Gastroesophageal sphincter (tissue), 4 donors: ENCODE data around the gene OTUD5. TPM values are rescaled to one million over a fixed set of nuclear protein-coding genes. Genes with fewer than 3 reads are reported as not detected.

Source experiments
- ATAC-seq: fragments of 150-250 bp; one replicate; pipeline ENCODE4 v1.9.1; 2016; ENCODE audit warnings: mild to moderate bottlenecking, moderate library complexity
- H3K27ac ChIP-seq, 4 donors: fragments of 200-600 bp; sonication (generic) in 3 of 4; 1 replicate in 3 of 4; 2 replicates in 1 of 4; pipeline ENCODE4 v1.5.1; 2016 to 2019
- H3K27me3 ChIP-seq: fragments of 200-600 bp; sonication (generic); one replicate; pipeline ENCODE4 v1.5.1; 2019
- H3K36me3 ChIP-seq, 2 donors: fragments of 200-600 bp; sonication (generic); one replicate each; pipeline ENCODE4 v1.5.1; 2019; ENCODE audit warnings: control low read depth in 1 of 2
- H3K4me1 ChIP-seq, 3 donors: fragments of 200-600 bp; sonication (generic); 1 replicate in 2 of 3; 2 replicates in 1 of 3; pipeline ENCODE4 v1.5.1; 2016 to 2019; ENCODE audit warnings: control low read depth in 2 of 3
- H3K4me3 ChIP-seq, 2 donors: fragments of 200-600 bp; sonication (generic); one replicate each; pipeline ENCODE4 v1.5.1; 2019; ENCODE audit warnings: mild to moderate bottlenecking in 1 of 2, moderate library complexity in 1 of 2
- H3K9me3 ChIP-seq, 3 donors: fragments of 200-600 bp; sonication (generic); one replicate each; pipeline ENCODE4 v1.5.1; 2017 to 2019; ENCODE audit warnings: control low read depth in 2 of 3
- EP300 ChIP-seq: sonication (generic); formaldehyde crosslinking; IDR thresholded peaks from one replicate; pipeline ENCODE4 v1.6.1; 2017; ENCODE audit warnings: antibody characterized with exemption, mild to moderate bottlenecking
- POLR2A ChIP-seq, 2 donors: fragments of 450-650 bp; IDR thresholded peaks; one replicate each; pipeline ENCODE4 v1.6.1; 2017; ENCODE audit warnings: antibody characterized with exemption in 2 of 2, mild to moderate bottlenecking in 2 of 2, moderate library complexity in 1 of 2
- POLR2AphosphoS5 ChIP-seq: sonication (generic); formaldehyde crosslinking; IDR thresholded peaks from one replicate; pipeline ENCODE4 v1.6.1; 2017; ENCODE audit warnings: antibody characterized with exemption
- WGBS, 2 donors: methylation state at CpG; one replicate each; pipeline ENCODE4 v1.1.5; 2018; ENCODE audit warnings: low coverage in 1 of 2; 5-methylcytosine and 5-hydroxymethylcytosine counted together
- total RNA-seq, 4 donors: library from RNA; depleted of rRNA; stranded (reverse); fragments of >200 nt; gene quantifications; one replicate each; pipeline ENCODE4 v1.1.0, GENCODE V29; 2016
- TF ChIP-seq, protein P1 (sequence below), 4 experiments: fragments of 200-600 bp in 2 of 4; fragments of 450-650 bp in 2 of 4; sonication (generic) in 1 of 4; IDR thresholded peaks; one replicate each; pipeline ENCODE4 v1.5.1; 2017 to 2019; ENCODE audit warnings: antibody characterized with exemption in 4 of 4, mild to moderate bottlenecking in 2 of 4, moderate library complexity in 2 of 4

Gene OTUD5
- total RNA-seq, 4 donors from 2014 or later, result 36.8 to 54.3 (median 47.7) TPM

DNA sequence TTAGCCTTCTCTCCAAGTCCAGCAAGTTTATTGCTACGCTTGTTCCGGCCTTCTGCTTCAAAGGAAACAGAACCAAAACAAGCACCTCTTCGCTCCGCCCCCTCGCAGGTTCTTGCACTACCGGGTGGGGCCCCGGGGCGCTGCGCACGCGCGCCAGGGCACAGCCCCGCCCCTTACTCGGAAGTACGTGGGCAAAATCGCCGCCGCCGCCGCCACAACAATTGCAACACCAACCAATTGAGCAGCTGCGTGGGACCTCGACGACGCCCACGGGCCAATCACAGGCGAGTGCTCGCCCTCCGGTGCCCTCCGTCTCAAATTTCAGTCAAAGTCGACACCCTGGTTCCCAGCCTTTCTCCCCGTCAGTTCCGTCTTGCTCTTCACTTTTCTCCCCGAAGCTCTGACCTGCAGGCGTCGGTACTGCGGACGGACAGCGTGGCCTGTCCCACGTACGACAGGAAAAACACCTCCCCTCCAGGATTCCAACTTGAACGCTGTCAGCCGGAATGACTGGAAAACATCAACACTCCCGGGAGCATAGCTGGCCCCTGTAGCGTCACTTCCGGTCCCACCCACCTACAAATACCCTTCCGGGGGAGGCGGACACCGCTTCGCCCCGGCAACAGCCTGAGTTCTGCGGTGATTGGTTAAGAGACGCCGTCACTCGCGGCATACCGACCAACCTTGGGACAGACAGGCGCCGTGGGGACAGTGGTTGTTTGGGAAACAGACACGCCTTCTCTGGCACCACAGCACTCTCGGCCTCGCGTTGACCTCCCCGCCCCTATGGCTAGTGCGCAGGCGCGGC is 624 bp upstream of the OTUD5 start:
- Histone ChIP-seq H3K27ac (peak overlapping the region; percentile 91 to 100 (median 92)), H3K9me3 (no peaks in the 10 kb centered on the region), H3K4me1 (peaks cover 5 to 46% (median 5%) of the 10 kb centered on the region in 3 donors), H3K36me3 (peaks cover 0 to 5% of the 10 kb centered on the region in 2 donors), H3K4me3 (peak overlapping the region; percentile 73 to 99), H3K27me3 (no peaks in the 10 kb centered on the region)
- 0% methylated on average over 13 of the region's 66 CpGs; no CpG with 5 or more reads in 1 of the 2 donors for WGBS, 2 donors
- ATAC-seq, result peak; percentile 94
- TF ChIP-seq EP300, result no peak
- TF ChIP-seq POLR2AphosphoS5, result peak; percentile 72
- TF ChIP-seq POLR2A (IDR thresholded peaks at IDR 0.05), result peak; percentile 41 to 54
- TF ChIP-seq, protein P1, sequence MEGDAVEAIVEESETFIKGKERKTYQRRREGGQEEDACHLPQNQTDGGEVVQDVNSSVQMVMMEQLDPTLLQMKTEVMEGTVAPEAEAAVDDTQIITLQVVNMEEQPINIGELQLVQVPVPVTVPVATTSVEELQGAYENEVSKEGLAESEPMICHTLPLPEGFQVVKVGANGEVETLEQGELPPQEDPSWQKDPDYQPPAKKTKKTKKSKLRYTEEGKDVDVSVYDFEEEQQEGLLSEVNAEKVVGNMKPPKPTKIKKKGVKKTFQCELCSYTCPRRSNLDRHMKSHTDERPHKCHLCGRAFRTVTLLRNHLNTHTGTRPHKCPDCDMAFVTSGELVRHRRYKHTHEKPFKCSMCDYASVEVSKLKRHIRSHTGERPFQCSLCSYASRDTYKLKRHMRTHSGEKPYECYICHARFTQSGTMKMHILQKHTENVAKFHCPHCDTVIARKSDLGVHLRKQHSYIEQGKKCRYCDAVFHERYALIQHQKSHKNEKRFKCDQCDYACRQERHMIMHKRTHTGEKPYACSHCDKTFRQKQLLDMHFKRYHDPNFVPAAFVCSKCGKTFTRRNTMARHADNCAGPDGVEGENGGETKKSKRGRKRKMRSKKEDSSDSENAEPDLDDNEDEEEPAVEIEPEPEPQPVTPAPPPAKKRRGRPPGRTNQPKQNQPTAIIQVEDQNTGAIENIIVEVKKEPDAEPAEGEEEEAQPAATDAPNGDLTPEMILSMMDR (IDR thresholded peaks at IDR 0.05), result peak in 1 of 4 experiments; percentile 9

DNA sequence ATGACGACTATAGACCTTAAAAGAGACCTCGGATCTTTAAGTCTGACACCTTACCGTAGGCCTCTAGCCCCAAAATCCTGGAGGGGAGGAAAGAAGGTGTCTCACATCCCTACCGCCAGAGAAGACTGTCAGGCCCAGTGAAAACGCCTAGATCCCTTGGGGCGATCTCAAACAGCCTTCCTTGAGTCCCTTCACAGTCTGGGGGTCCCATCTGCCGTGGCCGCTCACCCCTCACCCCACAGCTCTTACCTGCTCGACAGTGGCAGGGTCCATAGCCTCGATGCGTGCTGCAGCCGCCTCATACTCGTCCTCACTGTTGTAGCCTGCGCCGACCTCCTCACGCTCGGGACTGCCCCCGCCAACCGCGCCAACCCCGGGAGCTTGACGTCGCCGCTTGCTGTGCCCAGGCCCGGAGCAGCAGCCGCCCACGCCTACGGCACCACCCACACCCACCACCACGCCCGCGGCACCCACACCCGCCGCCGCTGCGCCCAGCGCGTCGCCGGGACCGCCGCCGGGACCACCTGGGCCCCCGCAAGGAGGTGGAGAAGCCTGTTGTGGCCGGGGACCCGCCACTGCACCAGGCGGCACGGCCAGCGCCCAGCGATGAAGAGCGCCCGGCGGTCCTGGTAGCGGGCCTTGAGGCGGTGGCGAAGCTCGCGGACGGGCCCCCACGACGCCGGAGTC is 536 bp downstream of the OTUD5 start:
- Histone ChIP-seq H3K4me1 (peaks cover 5 to 58% (median 10%) of the 10 kb centered on the region in 3 donors), H3K36me3 (peaks cover 0 to 5% of the 10 kb centered on the region in 2 donors), H3K27me3 (no peaks in the 10 kb centered on the region), H3K9me3 (no peaks in the 10 kb centered on the region), H3K27ac (peak overlapping the region; percentile 86 to 93 (median 92)), H3K4me3 (peak overlapping the region; percentile 73 to 99)
- no peak for ATAC-seq
- TF ChIP-seq POLR2A (IDR thresholded peaks at IDR 0.05), result no peak
- TF ChIP-seq, protein P1 (IDR thresholded peaks at IDR 0.05), result no peak
- TF ChIP-seq EP300, result no peak
- TF ChIP-seq POLR2AphosphoS5, result no peak
- no CpG with 5 or more reads among the region's 61 CpGs for WGBS, 2 donors

DNA sequence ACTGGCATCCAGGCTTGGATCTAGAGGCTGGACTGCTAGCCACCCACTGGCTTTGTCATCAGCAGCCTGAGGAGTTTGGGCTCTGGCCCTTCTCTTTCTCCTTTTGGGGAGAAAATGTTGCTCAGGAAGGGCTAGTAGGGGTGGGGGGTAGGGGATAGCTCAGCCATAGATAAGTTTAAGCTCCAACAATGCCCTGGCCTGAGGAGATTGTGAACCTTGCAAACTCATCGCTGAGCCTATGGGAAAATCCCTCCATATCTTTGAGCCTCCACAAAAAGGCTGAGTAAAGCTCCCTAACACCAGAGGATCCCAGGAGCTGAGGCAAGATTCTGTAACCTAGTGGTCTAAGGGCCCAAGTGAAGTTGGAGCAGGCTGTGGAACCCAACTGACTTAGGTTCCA is 8.8 kb downstream of the OTUD5 start:
- Histone ChIP-seq H3K36me3 (peaks cover 0 to 12% of the 10 kb centered on the region in 2 donors), H3K4me3 (no peak overlapping the region), H3K27me3 (no peaks in the 10 kb centered on the region), H3K4me1 (peaks cover under 1 to 29% (median 5%) of the 10 kb centered on the region in 3 donors), H3K9me3 (no peaks in the 10 kb centered on the region), H3K27ac (no peak overlapping the region)
- WGBS, 2 donors, result no CpG with 5 or more reads among the region's 1 CpG
- no peak for ATAC-seq
- TF ChIP-seq POLR2A (IDR thresholded peaks at IDR 0.05) (no peak), EP300 (no peak), POLR2AphosphoS5 (no peak)
- TF ChIP-seq, protein P1 (IDR thresholded peaks at IDR 0.05), result no peak

DNA sequence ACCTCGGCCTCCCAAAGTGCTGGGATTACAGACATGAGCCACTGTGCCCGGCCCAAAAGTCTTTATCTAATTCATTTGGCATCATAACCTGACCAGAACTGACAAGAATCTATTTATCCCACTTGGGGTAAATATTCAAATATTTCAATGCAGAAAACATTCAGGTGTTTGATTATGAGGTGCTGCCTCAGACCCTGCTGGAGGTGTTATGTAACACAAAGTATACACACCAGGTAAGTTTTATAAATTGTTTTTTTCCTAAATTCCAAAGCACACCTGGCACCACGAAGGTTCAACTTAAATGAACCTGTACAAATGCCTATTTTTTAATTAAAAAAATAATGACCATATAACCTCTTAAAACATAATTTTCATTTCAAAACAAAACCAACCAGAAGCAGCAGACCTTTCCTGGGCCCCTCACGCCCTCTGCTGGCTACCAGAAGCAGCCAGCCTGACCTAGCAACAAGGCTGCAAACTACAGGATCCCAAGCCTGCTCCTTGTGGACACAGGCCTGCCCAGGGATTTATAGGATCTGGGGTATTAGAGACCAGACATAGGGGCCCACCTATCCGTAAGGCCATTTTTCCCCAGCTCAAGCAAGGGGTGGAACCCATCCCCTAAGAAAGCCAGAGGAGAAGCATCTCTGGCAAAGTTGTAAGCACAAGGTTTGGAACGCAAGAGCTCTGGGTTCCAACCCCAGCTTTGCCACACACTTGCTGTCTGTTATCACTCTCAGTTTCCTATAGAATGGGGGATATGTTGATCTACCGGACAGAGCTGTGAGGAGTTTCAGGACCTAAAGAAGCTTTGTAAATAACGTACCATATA is 11.7 kb downstream of the OTUD5 start:
- Histone ChIP-seq H3K4me3 (no peak overlapping the region), H3K36me3 (peaks cover 0 to 23% of the 10 kb centered on the region in 2 donors), H3K27me3 (no peaks in the 10 kb centered on the region), H3K9me3 (no peaks in the 10 kb centered on the region), H3K27ac (no peak overlapping the region), H3K4me1 (peaks cover 0 to 18% (median 0%) of the 10 kb centered on the region in 3 donors)
- 37 to 42% methylated on average over 3 to 5 of the region's 8 CpGs for WGBS, 2 donors
- ATAC-seq, result peak; percentile 37
- TF ChIP-seq, protein P1 (IDR thresholded peaks at IDR 0.05), result peak in 3 of 4 experiments; percentile 32 to 70 (median 38)
- no peak for TF ChIP-seq POLR2A (IDR thresholded peaks at IDR 0.05)
- no peak for TF ChIP-seq POLR2AphosphoS5
